ENCODE data around the gene CNP. TPM values are rescaled to one million over a fixed set of nuclear protein-coding genes. Genes with fewer than 3 reads are reported as not detected.

CNP gene
- total and polyA plus RNA-seq, 4 donors = 277 to 1,008 (median 786) TPM

DNA sequence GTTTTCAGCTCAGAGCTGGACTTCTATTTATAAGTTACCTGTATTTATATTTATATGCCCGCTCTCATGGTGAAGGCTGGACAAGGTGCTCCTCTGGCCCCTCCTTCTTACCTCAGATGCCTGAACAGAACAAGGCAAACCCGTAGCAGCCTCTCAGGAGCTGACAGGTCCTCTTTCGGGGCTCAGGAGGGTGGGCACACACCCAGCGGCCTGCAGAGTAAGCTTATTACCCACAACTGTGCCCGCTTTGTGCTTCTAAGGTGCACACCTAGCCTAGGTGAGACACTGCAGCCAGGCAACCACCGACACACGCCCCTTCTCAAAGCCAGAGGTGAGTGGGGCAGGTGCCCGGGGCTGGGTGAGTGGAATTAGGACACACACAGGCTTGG lies 58.6 kb downstream of the CNP start:
- 69% methylated on average over 4 of the region's 8 CpGs for whole genome bisulfite sequencing (ENCODE audit: insufficient coverage)
- no peaks in the 10 kb centered on the region for H3K27me3 ChIP-seq (ENCODE audit: control insufficient read depth, insufficient read depth, low read length)
- H3K4me3 ChIP-seq (ENCODE audit: low read depth, low read length) = peak overlapping the region; percentile 12
- H3K36me3 ChIP-seq (ENCODE audit: control insufficient read depth, insufficient read depth, low read length) = peaks cover 41% of the 10 kb centered on the region
- no peaks in the 10 kb centered on the region for H3K9me3 ChIP-seq (ENCODE audit: control insufficient read depth, insufficient read depth, low read length)
- peaks cover 38% of the 10 kb centered on the region for H3K4me1 ChIP-seq (ENCODE audit: control insufficient read depth, insufficient read depth, low read length)
- no peak overlapping the region for H3K27ac ChIP-seq (ENCODE audit: low read depth, low read length)
- DNase-seq (ENCODE audit: low read depth in 4 of 6, low spot score in 6 of 6) = no peak

DNA sequence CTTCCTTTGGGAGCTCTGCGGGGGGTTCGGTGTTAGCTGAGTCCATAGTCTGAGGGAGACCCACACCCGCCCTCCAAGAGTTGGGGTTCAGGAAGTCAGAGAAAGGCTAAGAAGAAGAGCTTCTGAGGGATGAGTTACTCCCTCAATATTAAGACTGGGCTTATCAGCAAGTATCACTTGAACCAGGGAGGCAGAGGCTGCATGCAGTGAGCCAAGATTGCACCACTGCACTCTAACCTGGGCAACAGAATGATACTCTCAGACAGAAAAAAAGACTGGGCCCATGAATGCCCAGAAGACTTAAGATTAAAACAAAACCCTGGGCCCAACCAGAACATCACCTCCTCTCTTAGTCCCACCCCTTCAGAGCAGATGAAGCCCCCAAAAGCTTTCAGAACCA lies 59.3 kb downstream of the CNP start:
- Histone ChIP-seq H3K4me1 (ENCODE audit: control insufficient read depth, insufficient read depth, low read length) (peaks cover 33% of the 10 kb centered on the region), H3K27ac (ENCODE audit: low read depth, low read length) (no peak overlapping the region), H3K9me3 (ENCODE audit: control insufficient read depth, insufficient read depth, low read length) (no peaks in the 10 kb centered on the region), H3K36me3 (ENCODE audit: control insufficient read depth, insufficient read depth, low read length) (peaks cover 41% of the 10 kb centered on the region), H3K4me3 (ENCODE audit: low read depth, low read length) (no peak overlapping the region), H3K27me3 (ENCODE audit: control insufficient read depth, insufficient read depth, low read length) (no peaks in the 10 kb centered on the region)
- no peak for DNase-seq (ENCODE audit: low read depth in 4 of 6, low spot score in 6 of 6)
- 94% methylated on average over 2 of the region's 3 CpGs for WGBS (ENCODE audit: insufficient coverage)

DNA sequence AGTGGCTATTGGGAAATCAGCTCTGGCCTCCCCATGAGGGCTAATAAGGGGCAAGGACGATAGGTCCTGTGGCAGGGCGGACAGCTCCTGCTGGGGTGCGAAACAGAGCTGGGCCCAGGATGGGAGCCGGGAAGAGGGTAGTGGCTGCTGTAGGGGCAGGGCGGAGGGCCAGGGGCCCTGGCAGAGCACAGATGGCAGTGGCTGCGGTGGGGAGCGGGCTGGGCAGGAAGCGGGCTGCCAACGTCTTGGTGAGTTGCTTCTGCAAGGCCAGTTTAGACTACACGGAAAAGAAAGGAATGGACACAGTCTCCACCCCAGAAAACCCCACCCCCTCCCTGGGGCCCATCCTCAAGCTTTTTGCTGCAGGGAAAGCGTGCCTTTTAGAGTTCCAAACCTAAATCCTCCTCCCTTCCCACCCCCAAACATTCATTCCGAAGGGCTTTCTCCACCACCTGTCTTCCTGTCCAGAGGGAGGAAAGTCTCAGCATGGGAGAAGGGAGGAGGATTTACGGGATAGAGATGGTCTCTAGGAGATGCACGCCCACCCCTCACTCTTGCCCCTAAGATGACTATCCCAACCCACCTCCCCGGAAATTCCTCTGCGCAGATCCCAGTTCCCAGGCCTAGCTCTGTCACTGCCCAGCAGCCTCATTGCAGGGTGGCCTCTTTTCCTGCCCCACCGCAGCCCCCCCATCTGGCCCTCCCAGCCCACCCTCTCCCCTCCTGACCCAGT lies 60.4 kb downstream of the CNP start:
- Histone ChIP-seq H3K27me3 (ENCODE audit: control insufficient read depth, insufficient read depth, low read length) (no peaks in the 10 kb centered on the region), H3K27ac (ENCODE audit: low read depth, low read length) (no peak overlapping the region), H3K36me3 (ENCODE audit: control insufficient read depth, insufficient read depth, low read length) (peaks cover 36% of the 10 kb centered on the region), H3K4me3 (ENCODE audit: low read depth, low read length) (no peak overlapping the region), H3K4me1 (ENCODE audit: control insufficient read depth, insufficient read depth, low read length) (peaks cover 30% of the 10 kb centered on the region), H3K9me3 (ENCODE audit: control insufficient read depth, insufficient read depth, low read length) (no peaks in the 10 kb centered on the region)
- no peak for DNase-seq (ENCODE audit: low read depth in 4 of 6, low spot score in 6 of 6)
- 56% methylated on average over 6 of the region's 17 CpGs for WGBS (ENCODE audit: insufficient coverage)

Other genes with a start within 250 kb of the CNP start
- gene HAP1, start 232.2 kb upstream of the CNP start, total RNA-seq = 10 to 100 TPM in 1 of 2 donors, 1 to 10 TPM in 1; 7.3 to 22.1 TPM
- 10 to 100 TPM; 44.2 to 52.8 TPM for gene HAP1, start 232.2 kb upstream of the CNP start, polyA plus RNA-seq (ENCODE audit: insufficient read length in 2 of 2)
- gene JUP, start 180.1 kb upstream of the CNP start, total RNA-seq = 10 to 100 TPM; 15.8 to 56.0 TPM
- 10 to 100 TPM; 26.8 to 44.6 TPM for gene JUP, start 180.1 kb upstream of the CNP start, polyA plus RNA-seq (ENCODE audit: insufficient read length in 2 of 2)
- gene P3H4, start 154.8 kb upstream of the CNP start, total RNA-seq = 10 to 100 TPM; 18.8 to 39.2 TPM
- 10 to 100 TPM; 27.6 to 35.5 TPM for gene P3H4, start 154.8 kb upstream of the CNP start, polyA plus RNA-seq (ENCODE audit: insufficient read length in 2 of 2)
- 100 to 1,000 TPM in 1 of 2 donors, 10 to 100 TPM in 1; 56.6 to 125 TPM for gene FKBP10, start 153.8 kb upstream of the CNP start, total RNA-seq
- 100 to 1,000 TPM in 1 of 2 donors, 10 to 100 TPM in 1; 74.2 to 100 TPM for gene FKBP10, start 153.8 kb upstream of the CNP start, polyA plus RNA-seq (ENCODE audit: insufficient read length in 2 of 2)
- gene NT5C3B, start 130.6 kb upstream of the CNP start, total RNA-seq = 10 to 100 TPM; 74.0 to 88.3 TPM
- gene NT5C3B, start 130.6 kb upstream of the CNP start, polyA plus RNA-seq (ENCODE audit: insufficient read length in 2 of 2) = 100 to 1,000 TPM; 123 to 151 TPM
- gene KLHL10, start 129.0 kb upstream of the CNP start, total RNA-seq = under 1 TPM; 0.11 to 0.30 TPM
- gene KLHL10, start 129.0 kb upstream of the CNP start, polyA plus RNA-seq (ENCODE audit: insufficient read length in 2 of 2) = under 1 TPM in 1 of 2 donors, not detected in 1; 0.63 TPM
- 10 to 100 TPM; 32.2 to 64.6 TPM for gene KLHL11, start 101.4 kb upstream of the CNP start, total RNA-seq
- 10 to 100 TPM; 11.1 to 14.7 TPM for gene KLHL11, start 101.4 kb upstream of the CNP start, polyA plus RNA-seq (ENCODE audit: insufficient read length in 2 of 2)
- 100 to 1,000 TPM in 1 of 2 donors, 10 to 100 TPM in 1; 96.3 to 162 TPM for gene ACLY, start 47.8 kb upstream of the CNP start, total RNA-seq
- 100 to 1,000 TPM; 163 to 186 TPM for gene ACLY, start 47.8 kb upstream of the CNP start, polyA plus RNA-seq (ENCODE audit: insufficient read length in 2 of 2)
- gene ODAD4, start 36.2 kb upstream of the CNP start, total RNA-seq = 1 to 10 TPM; 2.0 to 7.0 TPM
- 1 to 10 TPM; 7.1 to 8.7 TPM for gene ODAD4, start 36.2 kb upstream of the CNP start, polyA plus RNA-seq (ENCODE audit: insufficient read length in 2 of 2)
- 10 to 100 TPM; 87.3 to 87.6 TPM for gene DNAJC7, start 50.6 kb downstream of the CNP start, total RNA-seq
- gene DNAJC7, start 50.6 kb downstream of the CNP start, polyA plus RNA-seq (ENCODE audit: insufficient read length in 2 of 2) = 100 to 1,000 TPM; 128 to 133 TPM
- 10 to 100 TPM; 24.7 to 55.8 TPM for gene NKIRAS2, start 53.3 kb downstream of the CNP start, total RNA-seq
- 10 to 100 TPM; 75.8 to 79.6 TPM for gene NKIRAS2, start 53.3 kb downstream of the CNP start, polyA plus RNA-seq (ENCODE audit: insufficient read length in 2 of 2)
- gene C17orf113, start 83.8 kb downstream of the CNP start, total RNA-seq = 1 to 10 TPM; 3.0 to 3.1 TPM
- gene C17orf113, start 83.8 kb downstream of the CNP start, polyA plus RNA-seq (ENCODE audit: insufficient read length in 2 of 2) = 1 to 10 TPM; 3.4 to 4.5 TPM
- 1 to 10 TPM in 1 of 2 donors, under 1 TPM in 1; 0.50 to 3.3 TPM for gene ZNF385C, start 131.7 kb downstream of the CNP start, total RNA-seq
- gene ZNF385C, start 131.7 kb downstream of the CNP start, polyA plus RNA-seq (ENCODE audit: insufficient read length in 2 of 2) = 1 to 10 TPM; 4.4 to 7.3 TPM
- gene DHX58, start 145.9 kb downstream of the CNP start, total RNA-seq = 10 to 100 TPM in 1 of 2 donors, 1 to 10 TPM in 1; 6.7 to 19.7 TPM
- 1 to 10 TPM; 7.6 to 10.0 TPM for gene DHX58, start 145.9 kb downstream of the CNP start, polyA plus RNA-seq (ENCODE audit: insufficient read length in 2 of 2)
- 10 to 100 TPM; 19.3 to 30.5 TPM for gene KAT2A, start 154.6 kb downstream of the CNP start, total RNA-seq
- 100 to 1,000 TPM; 103 to 120 TPM for gene KAT2A, start 154.6 kb downstream of the CNP start, polyA plus RNA-seq (ENCODE audit: insufficient read length in 2 of 2)
- under 1 TPM; 0.10 to 0.11 TPM for gene HSPB9, start 156.0 kb downstream of the CNP start, total RNA-seq
- gene HSPB9, start 156.0 kb downstream of the CNP start, polyA plus RNA-seq (ENCODE audit: insufficient read length in 2 of 2) = under 1 TPM; 0.30 to 0.51 TPM
- 10 to 100 TPM; 61.0 to 95.7 TPM for gene RAB5C, start 188.2 kb downstream of the CNP start, total RNA-seq
- gene RAB5C, start 188.2 kb downstream of the CNP start, polyA plus RNA-seq (ENCODE audit: insufficient read length in 2 of 2) = 100 to 1,000 TPM; 187 to 189 TPM
- under 1 TPM; 0.30 to 0.33 TPM for gene KCNH4, start 214.3 kb downstream of the CNP start, total RNA-seq
- gene KCNH4, start 214.3 kb downstream of the CNP start, polyA plus RNA-seq (ENCODE audit: insufficient read length in 2 of 2) = 1 to 10 TPM; 1.2 to 2.1 TPM
- gene HCRT, start 218.7 kb downstream of the CNP start, total RNA-seq = not detected
- gene HCRT, start 218.7 kb downstream of the CNP start, polyA plus RNA-seq (ENCODE audit: insufficient read length in 2 of 2) = not detected
- gene GHDC, start 227.7 kb downstream of the CNP start, total RNA-seq = 10 to 100 TPM in 1 of 2 donors, 1 to 10 TPM in 1; 7.1 to 16.0 TPM
- 10 to 100 TPM; 11.9 to 14.4 TPM for gene GHDC, start 227.7 kb downstream of the CNP start, polyA plus RNA-seq (ENCODE audit: insufficient read length in 2 of 2)